KMS-11 (cell line): ENCODE measurements around the gene TMEM43.

Experiments
- H2AFZ ChIP-seq: fragments of 200-600 bp; sonication (generic); 2 replicates; pipeline ENCODE4 v1.6.1; 2016; ENCODE audit warnings: antibody characterized with exemption, mixed run types, low read depth
- H3K27ac ChIP-seq: fragments of 200-600 bp; sonication (generic); 2 replicates; pipeline ENCODE4 v1.6.1; 2016; ENCODE audit warnings: mild to moderate bottlenecking, mixed run types
- H3K27me3 ChIP-seq: fragments of 200-600 bp; sonication (generic); 2 replicates; pipeline ENCODE4 v1.6.1; 2017; ENCODE audit warnings: mild to moderate bottlenecking, low read depth, mixed run types, moderate library complexity; ENCODE audit not compliant: insufficient read depth
- H3K36me3 ChIP-seq: fragments of 200-600 bp; sonication (generic); 2 replicates; pipeline ENCODE4 v1.6.1; 2017; ENCODE audit warnings: mild to moderate bottlenecking, mixed run types; ENCODE audit not compliant: insufficient read depth
- H3K4me1 ChIP-seq: fragments of 200-600 bp; sonication (generic); 2 replicates; pipeline ENCODE4 v1.6.1; 2016; ENCODE audit warnings: mild to moderate bottlenecking, low read depth, mixed run types; ENCODE audit not compliant: poor library complexity, severe bottlenecking
- H3K4me2 ChIP-seq: fragments of 200-600 bp; sonication (generic); 2 replicates; pipeline ENCODE4 v1.7.0; 2016; ENCODE audit warnings: mild to moderate bottlenecking, mixed run types
- H3K4me3 ChIP-seq: fragments of 200-600 bp; sonication (generic); IDR thresholded peaks from 2 replicates; pipeline ENCODE4 v1.6.1; 2017; ENCODE audit warnings: low read depth, low read length, mixed read lengths; ENCODE audit not compliant: insufficient read depth
- H3K79me2 ChIP-seq: fragments of 200-600 bp; sonication (generic); 2 replicates; pipeline ENCODE4 v1.6.1; 2016; ENCODE audit warnings: low read depth, mixed run types; ENCODE audit not compliant: insufficient read depth
- H3K9ac ChIP-seq: fragments of 200-600 bp; sonication (generic); 2 replicates; pipeline ENCODE4 v1.6.1; 2016; ENCODE audit warnings: mild to moderate bottlenecking, mixed run types
- H4K20me1 ChIP-seq: fragments of 200-600 bp; sonication (generic); 2 replicates; pipeline ENCODE4 v1.6.1; 2016; ENCODE audit warnings: mild to moderate bottlenecking, mixed run types; ENCODE audit not compliant: insufficient read depth
- CTCF ChIP-seq: fragments of 200-600 bp; sonication (generic); conservative IDR thresholded peaks from 2 replicates; pipeline ENCODE4 v1.6.1; 2017; ENCODE audit warnings: low read depth, mild to moderate bottlenecking, antibody characterized with exemption, low read length, moderate library complexity, mixed read lengths

The TMEM43 gene

GRCh38 chr3:14123308-14124222 lies 1.3 kb upstream of the TMEM43 start:
- peaks cover 46% of the 10 kb centered on the region for H3K79me2 ChIP-seq
- no peak for TF ChIP-seq CTCF
- H3K27me3 ChIP-seq: no peaks in the 10 kb centered on the region
- no peaks in the 10 kb centered on the region for H3K36me3 ChIP-seq
- H3K4me1 ChIP-seq: peaks cover 50% of the 10 kb centered on the region
- peak overlapping the region; percentile 92 for H3K9ac ChIP-seq
- H4K20me1 ChIP-seq: no peaks in the 10 kb centered on the region
- H3K27ac ChIP-seq: peak overlapping the region; percentile 89
- no peak overlapping the region for H2AFZ ChIP-seq
- H3K4me3 ChIP-seq: peak overlapping the region; percentile 19
- peak overlapping the region; percentile 89 for H3K4me2 ChIP-seq

- H3K9ac ChIP-seq: peak overlapping the region; percentile 92
- H3K4me2 ChIP-seq: peak overlapping the region; percentile 89; the same call in 1 of the 2 replicates
- H3K4me3 ChIP-seq: no peak overlapping the region
- no peaks in the 10 kb centered on the region for H3K36me3 ChIP-seq
- H3K4me1 ChIP-seq: peaks cover 43% of the 10 kb centered on the region
- no peak overlapping the region for H2AFZ ChIP-seq
- H3K27me3 ChIP-seq: no peaks in the 10 kb centered on the region
- no peak for TF ChIP-seq CTCF
- H3K27ac ChIP-seq: peak overlapping the region; percentile 89
- H3K79me2 ChIP-seq: peaks cover 50% of the 10 kb centered on the region
- H4K20me1 ChIP-seq: no peaks in the 10 kb centered on the region
These were observed 633 bp upstream of the TMEM43 start for GRCh38 chr3:14124223-14124614.

GRCh38 chr3:14125193-14126016 lies 553 bp downstream of the TMEM43 start:
- Histone ChIP-seq H3K36me3 (no peaks in the 10 kb centered on the region), H3K4me3 (no peak overlapping the region), H3K4me2 (peak overlapping the region; percentile 68), H3K27ac (peak overlapping the region; percentile 89), H4K20me1 (no peaks in the 10 kb centered on the region), H3K9ac (peak overlapping the region; percentile 92), H3K4me1 (peaks cover 31% of the 10 kb centered on the region), H3K27me3 (no peaks in the 10 kb centered on the region), H3K79me2 (peaks cover 50% of the 10 kb centered on the region), H2AFZ (peak overlapping the region; percentile 47)
- TF ChIP-seq CTCF: no peak

- no peaks in the 10 kb centered on the region for H3K27me3 ChIP-seq
- H3K9ac ChIP-seq: peak overlapping the region; percentile 92; the same call in 1 of the 2 replicates
- no peaks in the 10 kb centered on the region for H4K20me1 ChIP-seq
- TF ChIP-seq CTCF: no peak
- H3K79me2 ChIP-seq: peaks cover 50% of the 10 kb centered on the region
- no peak overlapping the region for H2AFZ ChIP-seq
- H3K4me3 ChIP-seq: no peak overlapping the region
- peaks cover 23% of the 10 kb centered on the region for H3K4me1 ChIP-seq
- H3K27ac ChIP-seq: peak overlapping the region; percentile 89; the same call in 1 of the 2 replicates
- peak overlapping the region; percentile 68 for H3K4me2 ChIP-seq
- no peaks in the 10 kb centered on the region for H3K36me3 ChIP-seq
These were observed 1.4 kb downstream of the TMEM43 start for GRCh38 chr3:14126017-14126886.
